IMR-90 (cell line): ENCODE measurements around the gene TMEM247. TPM values are rescaled to one million over a fixed set of nuclear protein-coding genes. Genes with fewer than 3 reads are reported as not detected.

Source experiments
- ATAC-seq: fragments of 200-7000 bp; cut with Tn5 transposase; 2 replicates; pipeline ENCODE4 v1.9.1; 2020; ENCODE audit warnings: low read depth, mild to moderate bottlenecking, moderate library complexity
- BruUV-seq: library from RNA; stranded (reverse); fragments of 400-500 nt; replicated peaks from 2 replicates; lab custom pipeline; 2021; lab: Mats Ljungman, UMichigan
- CTCF ChIA-PET: fragments of 300-600 bp; formaldehyde crosslinking; extraction: SDS; loops from one replicate; lab custom pipeline; 2021; ENCODE audit warnings: antibody characterized with exemption; lab: Yijun Ruan, JAX
- POLR2A ChIA-PET: fragments of 300-600 bp; sonication (Branson Sonifier 250); formaldehyde crosslinking; loops from one replicate; lab custom pipeline; 2022; ENCODE audit warnings: antibody characterized with exemption; ENCODE audit not compliant: unreplicated experiment; lab: Charles Lee
- DNase-seq: peaks from one replicate; pipeline ENCODE4 v3.0.0; 2013
- H2AFZ ChIP-seq: replicated peaks from 2 replicates; pipeline ENCODE3; 2013; ENCODE audit warnings: low read length, mild to moderate bottlenecking; ENCODE audit not compliant: poor library complexity
- H2AK5ac ChIP-seq: 2 replicates; pipeline ENCODE4 v1.6.1; 2013; ENCODE audit warnings: low read depth, low read length, inconsistent platforms
- H2AK9ac ChIP-seq: replicated peaks from 2 replicates; pipeline ENCODE3; 2013; ENCODE audit warnings: mild to moderate bottlenecking, low read depth, low read length, moderate library complexity; ENCODE audit not compliant: poor library complexity
- H2BK120ac ChIP-seq: 2 replicates; pipeline ENCODE4 v1.6.1; 2013; ENCODE audit warnings: low read depth, low read length, inconsistent platforms
- H2BK15ac ChIP-seq: 3 replicates; pipeline ENCODE4 v1.6.1; 2013; ENCODE audit warnings: low read depth, low read length, inconsistent platforms
- H2BK20ac ChIP-seq: 2 replicates; pipeline ENCODE4 v1.6.1; 2013; ENCODE audit warnings: low read depth, mild to moderate bottlenecking, inconsistent platforms, low read length, moderate library complexity
- H2BK5ac ChIP-seq: 2 replicates; pipeline ENCODE4 v1.6.1; 2013; ENCODE audit warnings: mild to moderate bottlenecking, low read depth, low read length, inconsistent platforms; ENCODE audit not compliant: poor library complexity, severe bottlenecking
- H3K14ac ChIP-seq: replicated peaks from 2 replicates; pipeline ENCODE4 v1.6.1; 2013; ENCODE audit warnings: low read depth, low read length, inconsistent platforms
- H3K18ac ChIP-seq: 2 replicates; pipeline ENCODE4 v1.6.1; 2013; ENCODE audit warnings: low read depth, low read length, control low read depth
- H3K23ac ChIP-seq: 2 replicates; pipeline ENCODE4 v1.6.1; 2013; ENCODE audit warnings: low read depth, low read length, inconsistent platforms
- H3K27ac ChIP-seq: 2 replicates; pipeline ENCODE4 v1.5.1; 2013; ENCODE audit warnings: mild to moderate bottlenecking, control low read depth, low read length; ENCODE audit not compliant: insufficient read depth
- H3K27me3 ChIP-seq: 2 replicates; pipeline ENCODE4 v1.6.1; 2013; ENCODE audit warnings: low read length; ENCODE audit not compliant: control insufficient read depth, insufficient read depth
- H3K36me3 ChIP-seq: 2 replicates; pipeline ENCODE4 v1.6.1; 2013; ENCODE audit warnings: low read length, mixed read lengths; ENCODE audit not compliant: control insufficient read depth, insufficient read depth
- H3K4ac ChIP-seq: 2 replicates; pipeline ENCODE4 v1.6.1; 2013; ENCODE audit warnings: low read depth, low read length, inconsistent platforms
- H3K4me1 ChIP-seq: 2 replicates; pipeline ENCODE4 v1.6.1; 2013; ENCODE audit warnings: low read length, mixed read lengths; ENCODE audit not compliant: control insufficient read depth, insufficient read depth
- H3K4me2 ChIP-seq: 2 replicates; pipeline ENCODE4 v1.6.1; 2013; ENCODE audit warnings: low read depth, mild to moderate bottlenecking, control low read depth, low read length, moderate library complexity
- H3K4me3 ChIP-seq: 2 replicates; pipeline ENCODE4 v1.5.1; 2013; ENCODE audit warnings: low read depth, mild to moderate bottlenecking, control low read depth, low read length, moderate library complexity; ENCODE audit not compliant: insufficient read depth
- H3K56ac ChIP-seq: 2 replicates; pipeline ENCODE4 v1.6.1; 2013; ENCODE audit warnings: low read length, inconsistent platforms; ENCODE audit not compliant: insufficient read depth; ENCODE audit errors: extremely low read depth
- H3K79me1 ChIP-seq, 2 experiments: 2 replicates each; pipeline ENCODE4 v1.6.1; 2013; ENCODE audit warnings: low read length in 2 of 2, inconsistent platforms in 1 of 2, low read depth in 1 of 2
- H3K9ac ChIP-seq: 2 replicates; pipeline ENCODE4 v1.6.1; 2013; ENCODE audit warnings: low read depth, low read length, control low read depth
- H3K9me1 ChIP-seq: 2 replicates; pipeline ENCODE4 v1.6.1; 2013; ENCODE audit warnings: low read length, inconsistent platforms; ENCODE audit not compliant: insufficient read depth
- H3K9me3 ChIP-seq: 2 replicates; pipeline ENCODE4 v1.6.1; 2013; ENCODE audit warnings: low read length; ENCODE audit not compliant: control insufficient read depth, insufficient read depth
- H4K20me1 ChIP-seq: 2 replicates; pipeline ENCODE4 v1.6.1; 2013; ENCODE audit warnings: low read length, inconsistent platforms; ENCODE audit not compliant: insufficient read depth
- H4K5ac ChIP-seq: 2 replicates; pipeline ENCODE4 v1.6.1; 2013; ENCODE audit warnings: mild to moderate bottlenecking, low read depth, low read length, control low read depth
- H4K8ac ChIP-seq, 2 experiments: 2 replicates each; pipeline ENCODE4 v1.6.1; 2013; ENCODE audit warnings: low read depth in 2 of 2, low read length in 2 of 2, control low read depth in 1 of 2, inconsistent platforms in 1 of 2
- H4K91ac ChIP-seq: 2 replicates; pipeline ENCODE4 v1.6.1; 2013; ENCODE audit warnings: low read depth, low read length, inconsistent platforms; ENCODE audit not compliant: insufficient read depth
- BHLHE40 ChIP-seq: fragments of 150-350 bp; IDR thresholded peaks from 2 replicates; pipeline ENCODE4 v1.6.1; 2016; ENCODE audit warnings: mild to moderate bottlenecking, low read depth, low read length
- CEBPB ChIP-seq: IDR thresholded peaks from 2 replicates; pipeline ENCODE4 v1.6.1; 2012; ENCODE audit warnings: low read depth, low read length, improper control_type of control experiment
- CHD1 ChIP-seq: IDR thresholded peaks from 2 replicates; pipeline ENCODE4 v1.6.1; 2012; ENCODE audit warnings: low read depth, low read length, improper control_type of control experiment
- CTCF ChIP-seq: conservative IDR thresholded peaks from 2 replicates; pipeline ENCODE4 v1.5.1; 2012; ENCODE audit warnings: mild to moderate bottlenecking, low read depth, low read length, improper control_type of control experiment
- FOS ChIP-seq: fragments of 150-350 bp; IDR thresholded peaks from 2 replicates; pipeline ENCODE4 v1.6.1; 2016; ENCODE audit warnings: low read depth, low read length
- MAFK ChIP-seq: IDR thresholded peaks from 2 replicates; pipeline ENCODE4 v1.6.1; 2012; ENCODE audit warnings: low read depth, low read length, improper control_type of control experiment
- MAZ ChIP-seq: IDR thresholded peaks from 2 replicates; pipeline ENCODE4 v1.6.1; 2012; ENCODE audit warnings: low read depth, mild to moderate bottlenecking, low read length, improper control_type of control experiment, moderate library complexity, borderline replicate concordance
- MXI1 ChIP-seq: IDR thresholded peaks from 2 replicates; pipeline ENCODE4 v1.6.1; 2012; ENCODE audit warnings: low read depth, mild to moderate bottlenecking, low read length, moderate library complexity, borderline replicate concordance
- NFE2L2 ChIP-seq: fragments of 150-350 bp; IDR thresholded peaks from 2 replicates; pipeline ENCODE4 v1.6.1; 2016; ENCODE audit warnings: low read depth, mild to moderate bottlenecking, low read length
- RCOR1 ChIP-seq: IDR thresholded peaks from 2 replicates; pipeline ENCODE4 v1.6.1; 2012; ENCODE audit warnings: mild to moderate bottlenecking, low read length, improper control_type of control experiment; ENCODE audit not compliant: insufficient replicate concordance
- RFX5 ChIP-seq: IDR thresholded peaks from 2 replicates; pipeline ENCODE4 v1.8.0; 2012; ENCODE audit warnings: low read depth, mild to moderate bottlenecking, low read length, moderate library complexity
- SMC3 ChIP-seq: fragments of 150-350 bp; IDR thresholded peaks from 2 replicates; pipeline ENCODE4 v1.6.1; 2016; ENCODE audit warnings: low read depth, mild to moderate bottlenecking, antibody characterized with exemption, low read length, moderate library complexity
- USF2 ChIP-seq: fragments of 150-350 bp; IDR thresholded peaks from 2 replicates; pipeline ENCODE4 v1.6.1; 2017; ENCODE audit warnings: mild to moderate bottlenecking, antibody characterized with exemption, low read length, low read depth
- WGBS, 2 experiments: methylation state at CpG; one replicate each; pipeline versions ENCODE4 v1.1.5 to v1.1.7; 2013; ENCODE audit warnings: missing lambda C conversion rate in 2 of 2; ENCODE audit not compliant: insufficient read length in 1 of 2; ENCODE audit errors: extremely low coverage in 2 of 2; 5-methylcytosine and 5-hydroxymethylcytosine counted together
- dilution Hi-C: fragments of 300-500 bp; cut with HindIII; formaldehyde crosslinking; loops from one replicate; pipeline ENCODE4 v1.14.3; 2018; ENCODE audit warnings: low sequenced_read_pairs; ENCODE audit not compliant: unreplicated experiment
- in situ Hi-C: fragments of 300-500 bp; cut with MboI; formaldehyde crosslinking; loops from 3 replicates; pipeline ENCODE4 v1.14.3; 2019; ENCODE audit warnings: low sequenced_read_pairs, inconsistent platforms, mixed read lengths
- intact Hi-C: fragments of 100-400 bp; cut with micrococcal nuclease; formaldehyde crosslinking; loops from 2 replicates; pipeline ENCODE4 v1.10.0; 2022
- polyA plus RNA-seq, 3 experiments: library from polyadenylated mRNA; depleted of rRNA; stranded (reverse); fragments of >200 nt; gene quantifications; 2 replicates each; pipeline ENCODE4 v1.2.3, GENCODE V29; 2012; ENCODE audit warnings: low replicate concordance in 1 of 3
- total RNA-seq: library from RNA; depleted of rRNA; stranded (reverse); fragments of >200 nt; gene quantifications from 2 replicates; pipeline ENCODE4 v1.2.3, GENCODE V29; 2012

Gene TMEM247
- total and polyA plus RNA-seq, 2 of the 4 experiments (the other 2 are of a cell fraction): not detected

- H2BK15ac ChIP-seq: 0 out of 3 replicates have a peak overlapping the region, but pooled peaks have one; percentile 4
- H2AFZ ChIP-seq: no peak overlapping the region
- no peak overlapping the region for H3K4me2 ChIP-seq
- no peak overlapping the region for H2BK5ac ChIP-seq
- no TSS peak for BruUV-seq
- H4K20me1 ChIP-seq: 0 out of 2 replicates have a peak, but pooled peaks cover 3% of the 10 kb centered on the region
- no peaks in the 10 kb centered on the region for H3K9me3 ChIP-seq
- intact Hi-C loops (no loop called here), in situ Hi-C loops (no loop called here), dilution Hi-C loops (no loop called here)
- H4K5ac ChIP-seq: no peak overlapping the region; the same call in 1 of the 2 replicates
- DNase-seq: no peak
- no peak overlapping the region; the same call in 1 of the 2 replicates for H3K27ac ChIP-seq
- H3K23ac ChIP-seq: no peak overlapping the region
- no peak overlapping the region for H3K56ac ChIP-seq
- H2AK9ac ChIP-seq: no peak overlapping the region
- WGBS, 2 experiments: 96% methylated on average over 10 of the region's 24 CpGs; no CpG with 5 or more reads in 1 of the 2 experiments
- H2AK5ac ChIP-seq: peak overlapping the region; percentile 33
- no peak for TF ChIP-seq RFX5
- no peak for TF ChIP-seq CEBPB
- no peak for TF ChIP-seq SMC3
- no peak for TF ChIP-seq USF2
- TF ChIP-seq FOS: no peak
- TF ChIP-seq RCOR1: no peak
- TF ChIP-seq MXI1: no peak
- no peak for TF ChIP-seq CHD1
- no peak for TF ChIP-seq MAFK
- TF ChIP-seq CTCF: no peak
- TF ChIP-seq MAZ: no peak
- no peak for TF ChIP-seq NFE2L2
- no peak for TF ChIP-seq BHLHE40
- no peak overlapping the region for H3K4me3 ChIP-seq
- no peaks in the 10 kb centered on the region for H3K36me3 ChIP-seq
- no peak overlapping the region for H2BK20ac ChIP-seq
- H3K4ac ChIP-seq: peak overlapping the region; percentile 21; the same call in 1 of the 2 replicates
- H3K79me1 ChIP-seq: no peaks in the 10 kb centered on the region
- peaks cover 12% of the 10 kb centered on the region for H3K4me1 ChIP-seq
- H4K91ac ChIP-seq: 0 out of 2 replicates have a peak overlapping the region, but pooled peaks have one; percentile 3
- H2BK120ac ChIP-seq: peak overlapping the region; percentile 13; the same call in 1 of the 2 replicates
- no peak for ATAC-seq
- H4K8ac ChIP-seq: 0 out of 4 replicates have a peak overlapping the region, but pooled peaks of 1 of the 2 experiments have one; percentile 3
- ChIA-PET POLR2A (no interaction called here), CTCF (no interaction called here)
- H3K27me3 ChIP-seq: no peaks in the 10 kb centered on the region
- H3K18ac ChIP-seq: no peak overlapping the region; the same call in 1 of the 2 replicates
- H3K14ac ChIP-seq: peak overlapping the region; percentile 42; the same call in 1 of the 2 replicates
- peaks cover 9% of the 10 kb centered on the region; the same call in 1 of the 2 replicates for H3K9me1 ChIP-seq
- no peak overlapping the region for H3K9ac ChIP-seq
Measured at GRCh38 chr2:46480562-46480961, 1.2 kb downstream of the TMEM247 start.
